CD4-positive, alpha-beta memory T cell (primary cell): ENCODE data around the gene SLC7A4. TPM values are rescaled to one million over a fixed set of nuclear protein-coding genes. Genes with fewer than 3 reads are reported as not detected.

ENCODE experiments used
- CTCF ChIA-PET: fragments of 350-600 bp; sonication (Branson Sonifier 250); formaldehyde crosslinking; loops from one replicate; lab custom pipeline; 2021; ENCODE audit warnings: inconsistent platforms; ENCODE audit not compliant: partially characterized antibody; lab: Charles Lee
- POLR2A ChIA-PET: fragments of 350-600 bp; sonication (Branson Sonifier 250); formaldehyde crosslinking; loops from one replicate; lab custom pipeline; 2021; ENCODE audit not compliant: partially characterized antibody; lab: Charles Lee
- DNase-seq, 5 donors: peaks; one replicate each; pipeline versions ENCODE4 v3.0.0 to v3.0.0-alpha.2; 2020 to 2022; ENCODE audit warnings: mixed read lengths in 1 of 5
- H3K27ac ChIP-seq: one replicate; pipeline ENCODE4 v1.7.0; 2013; ENCODE audit warnings: low read depth, low read length
- H3K27me3 ChIP-seq: 2 replicates; pipeline ENCODE4 v1.7.0; 2013; ENCODE audit warnings: mild to moderate bottlenecking, low read length, moderate library complexity; ENCODE audit not compliant: insufficient read depth
- H3K36me3 ChIP-seq: 2 replicates; pipeline ENCODE4 v1.7.0; 2013; ENCODE audit warnings: mild to moderate bottlenecking, low read length, moderate library complexity; ENCODE audit not compliant: insufficient read depth
- H3K4me1 ChIP-seq: 2 replicates; pipeline ENCODE4 v1.7.0; 2013; ENCODE audit warnings: mild to moderate bottlenecking, low read length, moderate library complexity; ENCODE audit not compliant: insufficient read depth
- H3K4me3 ChIP-seq, 2 donors: one replicate each; pipeline ENCODE4 v1.7.0; 2013; ENCODE audit warnings: low read length in 2 of 2, mild to moderate bottlenecking in 1 of 2
- H3K9me3 ChIP-seq, 2 donors: one replicate each; pipeline ENCODE4 v1.7.0; 2013; ENCODE audit warnings: low read length in 2 of 2, control low read depth in 1 of 2; ENCODE audit not compliant: control insufficient read depth in 1 of 2
- H3K27ac Mint-ChIP-seq, 7 donors: one replicate each; pipeline ENCODE4 v1.8.0; 2020 to 2021; ENCODE audit warnings: mixed read lengths in 7 of 7, mild to moderate bottlenecking in 6 of 7, inconsistent platforms in 3 of 7, moderate library complexity in 3 of 7
- H3K27me3 Mint-ChIP-seq, 2 donors: one replicate each; pipeline ENCODE4 v1.8.0; 2020 to 2021; ENCODE audit warnings: mixed read lengths in 2 of 2
- H3K36me3 Mint-ChIP-seq, 2 donors: one replicate each; pipeline ENCODE4 v1.8.0; 2020 to 2021; ENCODE audit warnings: mixed read lengths in 2 of 2, inconsistent platforms in 1 of 2, mild to moderate bottlenecking in 1 of 2
- H3K4me1 Mint-ChIP-seq, 4 donors: one replicate each; pipeline ENCODE4 v1.8.0; 2020 to 2021; ENCODE audit warnings: mixed read lengths in 4 of 4, mild to moderate bottlenecking in 1 of 4
- H3K4me3 Mint-ChIP-seq, 8 donors: one replicate each; pipeline ENCODE4 v1.8.0; 2020 to 2021; ENCODE audit warnings: mixed read lengths in 8 of 8, mild to moderate bottlenecking in 7 of 8, moderate library complexity in 6 of 8, inconsistent platforms in 3 of 8
- H3K9me3 Mint-ChIP-seq, 8 donors: one replicate each; pipeline ENCODE4 v1.8.0; 2020 to 2021; ENCODE audit warnings: mixed read lengths in 8 of 8, mild to moderate bottlenecking in 5 of 8, inconsistent platforms in 3 of 8, moderate library complexity in 1 of 8
- intact Hi-C: fragments of 100-400 bp; cut with micrococcal nuclease; formaldehyde crosslinking; loops from one replicate; pipeline ENCODE4 v1.15.1; 2023
- polyA plus RNA-seq, 2 donors: library from polyadenylated mRNA; unstranded; fragments of 300-500 nt; fragmentation: Illumina TruSeq; gene quantifications; one replicate each; pipeline ENCODE4 v1.2.3, GENCODE V29; 2021
- total RNA-seq, 2 experiments: library from RNA; stranded (reverse); gene quantifications; one replicate each; pipeline ENCODE4 v1.2.3, GENCODE V29; 2021

Gene SLC7A4
- total and polyA plus RNA-seq, 4 experiments from 2014 or later = 0.07 to 0.15 TPM; not detected in 2

DNA sequence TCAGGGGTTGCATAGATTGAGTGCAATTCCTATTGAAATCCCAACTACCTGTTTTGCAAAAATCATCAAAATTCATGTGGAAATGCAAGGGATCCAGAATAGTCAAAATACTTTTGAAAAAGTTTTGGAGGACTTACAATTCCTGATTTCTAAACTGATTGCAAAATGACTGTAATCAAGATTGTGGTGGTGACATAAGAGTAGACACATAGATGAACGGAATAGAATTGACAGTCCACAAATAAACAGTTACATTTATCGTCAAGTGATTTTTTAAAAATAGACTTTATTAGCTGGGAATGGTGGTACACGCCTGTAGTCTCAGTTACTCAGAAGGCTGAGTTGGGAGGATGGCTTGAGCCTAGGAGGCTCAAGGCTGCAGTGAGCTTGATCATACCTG lies 2.6 kb upstream of the SLC7A4 start:
- no peak for DNase-seq
- CTCF ChIA-PET = no interaction called here
- H3K9me3 Mint-ChIP-seq = no peaks in the 10 kb centered on the region
- H3K4me3 ChIP-seq = no peak overlapping the region
- H3K27ac Mint-ChIP-seq = no peak overlapping the region
- H3K9me3 ChIP-seq = no peaks in the 10 kb centered on the region
- POLR2A ChIA-PET = no interaction called here
- intact Hi-C loops = no loop called here
- H3K27ac ChIP-seq = no peak overlapping the region
- H3K4me1 Mint-ChIP-seq = peaks cover 0 to 11% (median 3%) of the 10 kb centered on the region in 4 donors
- H3K4me1 ChIP-seq = no peaks in the 10 kb centered on the region
- no peak overlapping the region for H3K4me3 Mint-ChIP-seq
- H3K27me3 ChIP-seq = peaks cover 9% of the 10 kb centered on the region
- H3K36me3 Mint-ChIP-seq = no peaks in the 10 kb centered on the region
- peaks cover 20 to 27% of the 10 kb centered on the region in 2 donors for H3K27me3 Mint-ChIP-seq
- H3K36me3 ChIP-seq = no peaks in the 10 kb centered on the region

DNA sequence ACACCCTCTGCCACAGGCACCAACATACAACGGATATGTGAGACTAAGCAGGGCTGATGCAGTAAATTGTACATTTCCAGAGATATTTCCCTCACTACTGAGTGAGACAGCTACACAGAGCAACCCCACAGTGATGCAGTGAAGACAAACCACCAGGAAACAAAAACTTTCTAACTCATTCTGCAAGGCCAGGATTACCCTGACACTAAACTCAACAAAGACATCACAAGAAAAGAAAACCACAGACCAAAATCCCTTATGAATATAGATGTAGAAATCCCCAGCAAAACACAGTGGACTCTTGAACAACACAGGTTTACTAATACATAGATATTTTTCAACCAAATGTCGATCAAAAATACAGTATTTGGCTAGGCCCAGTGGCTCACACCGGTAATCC lies 1.5 kb upstream of the SLC7A4 start:
- no peaks in the 10 kb centered on the region for H3K9me3 ChIP-seq
- H3K36me3 Mint-ChIP-seq = no peaks in the 10 kb centered on the region
- H3K27ac ChIP-seq = no peak overlapping the region
- H3K27me3 Mint-ChIP-seq = peaks cover 25 to 29% of the 10 kb centered on the region in 2 donors
- peaks cover 0 to 11% (median 3%) of the 10 kb centered on the region in 4 donors for H3K4me1 Mint-ChIP-seq
- intact Hi-C loops = no loop called here
- H3K36me3 ChIP-seq = no peaks in the 10 kb centered on the region
- no peak for DNase-seq
- ChIA-PET CTCF (no interaction called here), POLR2A (no interaction called here)
- no peaks in the 10 kb centered on the region for H3K9me3 Mint-ChIP-seq
- H3K4me3 ChIP-seq = no peak overlapping the region
- H3K27me3 ChIP-seq = peaks cover 9% of the 10 kb centered on the region
- H3K4me1 ChIP-seq = no peaks in the 10 kb centered on the region
- no peak overlapping the region for H3K27ac Mint-ChIP-seq
- H3K4me3 Mint-ChIP-seq = no peak overlapping the region

DNA sequence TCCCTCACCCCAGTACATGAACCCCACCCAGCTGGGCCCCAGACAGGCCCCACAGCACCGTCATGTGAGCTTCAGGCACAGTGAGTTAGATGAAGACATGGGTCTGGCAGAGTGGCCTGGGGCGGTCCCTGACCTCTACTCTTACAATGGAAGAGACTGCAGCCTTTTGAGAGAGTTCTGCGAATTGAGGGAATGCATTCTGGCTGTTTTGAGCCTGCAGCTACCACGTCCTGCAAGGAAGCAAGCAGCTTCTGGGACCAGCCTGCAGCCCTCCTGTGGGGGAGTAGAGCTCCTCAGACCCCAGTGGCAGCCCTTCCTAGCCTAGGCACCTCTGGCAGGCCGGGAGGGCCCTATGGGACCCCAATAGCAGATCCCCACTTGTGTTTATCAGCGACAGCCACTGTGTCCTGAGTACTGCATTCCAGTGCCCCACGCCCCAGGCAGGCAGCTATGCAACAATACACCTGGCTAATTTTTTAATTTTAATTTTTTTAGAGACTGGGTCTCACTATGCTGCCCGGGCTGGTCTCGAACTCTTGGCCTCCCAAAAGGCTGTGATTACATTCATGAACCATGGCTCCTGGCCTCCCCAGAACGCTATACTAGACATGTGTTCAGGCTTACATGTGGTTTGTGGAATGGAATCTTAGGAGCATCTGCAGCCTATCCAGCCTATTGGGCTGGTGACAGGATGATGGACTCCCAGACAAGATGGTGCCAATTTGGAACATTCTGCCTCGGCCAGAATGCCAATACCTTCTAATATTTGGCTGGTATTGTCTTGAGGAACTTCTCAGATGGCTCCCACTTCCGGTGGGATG lies 717 bp upstream of the SLC7A4 start:
- no peaks in the 10 kb centered on the region for H3K36me3 ChIP-seq
- H3K27me3 ChIP-seq = peaks cover 9% of the 10 kb centered on the region
- no peak overlapping the region for H3K4me3 ChIP-seq
- H3K27ac ChIP-seq = no peak overlapping the region
- H3K27ac Mint-ChIP-seq = no peak overlapping the region
- no peaks in the 10 kb centered on the region for H3K4me1 ChIP-seq
- H3K9me3 ChIP-seq = no peaks in the 10 kb centered on the region
- H3K4me3 Mint-ChIP-seq = peak overlapping the region in 1 of 8 donors; percentile 26
- ChIA-PET POLR2A (no interaction called here), CTCF (no interaction called here)
- intact Hi-C loops = no loop called here
- peaks cover 20 to 25% of the 10 kb centered on the region in 2 donors for H3K27me3 Mint-ChIP-seq
- peaks cover 0 to 11% (median 3%) of the 10 kb centered on the region in 4 donors for H3K4me1 Mint-ChIP-seq
- H3K36me3 Mint-ChIP-seq = no peaks in the 10 kb centered on the region
- no peaks in the 10 kb centered on the region for H3K9me3 Mint-ChIP-seq
- no peak for DNase-seq

DNA sequence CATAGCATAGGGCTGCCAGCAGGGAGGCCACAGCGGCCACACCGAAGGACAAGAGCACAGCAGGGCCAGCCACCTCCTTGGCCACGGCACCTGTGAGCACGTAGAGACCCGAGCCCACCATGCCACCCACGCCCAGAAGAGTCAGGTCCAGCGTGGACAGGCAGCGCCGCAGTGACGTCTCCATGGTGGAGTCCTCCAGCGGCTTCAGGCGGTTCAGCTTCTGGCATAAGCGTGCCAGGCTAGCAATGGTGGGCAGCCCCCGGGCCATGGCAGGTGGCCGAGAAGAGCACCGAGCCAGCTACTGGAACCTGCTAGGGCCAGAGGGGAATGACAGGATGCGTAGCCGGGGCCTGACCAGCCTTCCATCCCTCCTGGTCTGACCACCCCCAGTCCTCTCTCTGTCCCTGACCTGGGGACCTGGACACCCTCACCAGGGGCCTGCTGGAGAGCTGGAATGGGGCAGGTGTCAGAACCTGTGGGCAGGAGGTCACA lies 770 bp downstream of the SLC7A4 start:
- Histone ChIP-seq H3K27me3 (peaks cover 9% of the 10 kb centered on the region), H3K36me3 (no peaks in the 10 kb centered on the region), H3K4me1 (no peaks in the 10 kb centered on the region), H3K27ac (no peak overlapping the region), H3K9me3 (no peaks in the 10 kb centered on the region), H3K4me3 (no peak overlapping the region)
- Mint-ChIP-seq H3K9me3 (no peaks in the 10 kb centered on the region), H3K36me3 (no peaks in the 10 kb centered on the region), H3K4me3 (peak overlapping the region in 3 of 8 donors; percentile 6 to 43 (median 35)), H3K27me3 (peaks cover 17 to 25% of the 10 kb centered on the region in 2 donors), H3K27ac (no peak overlapping the region), H3K4me1 (peaks cover 0 to 11% (median 3%) of the 10 kb centered on the region in 4 donors)
- DNase-seq = no peak
- ChIA-PET CTCF (no interaction called here), POLR2A (no interaction called here)
- intact Hi-C loops = no loop called here

DNA sequence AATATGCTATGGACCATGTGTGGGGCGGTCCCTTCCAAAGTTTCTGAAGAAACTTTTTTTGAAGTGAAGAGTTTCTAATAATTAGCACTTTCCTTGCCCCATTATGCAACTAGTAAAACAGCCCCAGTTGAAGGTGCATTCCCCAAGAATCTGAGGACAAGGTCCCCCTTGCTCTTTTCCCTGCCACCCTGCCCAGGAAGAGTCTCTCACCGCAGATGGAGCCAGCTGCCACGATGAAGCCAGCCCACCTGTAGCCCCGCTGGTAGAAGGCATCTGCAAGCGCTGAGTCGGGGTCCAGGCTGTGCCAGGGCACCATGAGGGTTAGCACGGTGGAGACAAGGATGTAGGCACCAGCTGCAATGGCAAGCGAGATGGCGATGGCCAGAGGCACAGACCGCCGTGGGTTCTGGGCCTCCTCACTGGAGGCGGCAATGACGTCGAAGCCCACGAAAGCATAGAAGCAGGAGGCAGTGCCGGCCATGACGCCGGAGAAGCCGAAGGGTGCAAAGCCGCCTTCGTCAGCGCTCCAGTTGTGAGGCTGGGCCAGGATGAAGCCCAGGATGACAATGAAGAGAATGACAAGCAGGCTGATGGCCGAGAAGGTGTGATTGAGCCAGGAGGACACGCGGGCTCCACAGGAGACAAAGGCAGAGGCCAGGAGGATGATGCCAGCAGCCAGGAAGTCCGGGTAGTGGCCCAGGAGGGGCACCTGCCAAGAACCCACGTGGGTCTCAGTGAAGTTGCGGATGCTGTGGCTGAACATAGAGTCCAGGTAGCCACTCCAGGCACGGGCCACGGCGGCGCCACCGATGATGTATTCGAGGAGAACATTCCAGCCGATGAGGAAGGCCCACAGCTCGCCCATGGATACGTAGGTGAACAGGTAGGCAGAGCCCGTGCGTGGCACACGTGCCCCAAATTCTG lies 1.5 kb downstream of the SLC7A4 start:
- Histone ChIP-seq H3K4me1 (peaks cover 2% of the 10 kb centered on the region), H3K27me3 (peaks cover 9% of the 10 kb centered on the region), H3K36me3 (no peaks in the 10 kb centered on the region), H3K27ac (no peak overlapping the region), H3K9me3 (no peaks in the 10 kb centered on the region), H3K4me3 (no peak overlapping the region)
- ChIA-PET CTCF (no interaction called here), POLR2A (no interaction called here)
- peaks cover 0 to 11% (median 3%) of the 10 kb centered on the region in 4 donors for H3K4me1 Mint-ChIP-seq
- no peaks in the 10 kb centered on the region for H3K9me3 Mint-ChIP-seq
- H3K27ac Mint-ChIP-seq = no peak overlapping the region
- H3K36me3 Mint-ChIP-seq = no peaks in the 10 kb centered on the region
- DNase-seq = no peak
- H3K4me3 Mint-ChIP-seq = peak overlapping the region in 2 of 8 donors; percentile 36 to 52
- peaks cover 17 to 25% of the 10 kb centered on the region in 2 donors for H3K27me3 Mint-ChIP-seq
- intact Hi-C loops = no loop called here

DNA sequence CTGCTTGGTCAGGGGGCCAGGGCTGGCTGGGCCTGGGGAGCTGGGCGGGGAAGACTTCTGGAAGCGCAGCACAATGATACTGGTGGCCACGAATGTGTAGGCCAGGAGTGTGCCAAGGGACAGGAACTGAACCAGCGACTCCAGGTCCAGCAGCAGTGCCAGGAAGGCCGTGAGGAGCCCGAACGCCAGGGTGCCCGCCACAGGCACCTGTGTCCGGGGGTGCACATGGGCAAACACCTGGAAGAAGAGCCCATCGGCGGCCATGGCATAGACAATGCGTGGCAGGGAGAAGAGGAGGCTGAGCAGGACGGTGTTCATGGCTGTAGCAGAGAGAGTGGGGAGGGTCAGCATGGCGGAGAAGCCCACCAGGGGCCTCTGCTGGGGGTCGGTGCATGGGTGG lies 2.3 kb downstream of the SLC7A4 start:
- no peak overlapping the region for H3K27ac ChIP-seq
- H3K27ac Mint-ChIP-seq = peak overlapping the region in 1 of 7 donors; percentile 74
- intact Hi-C loops = no loop called here

DNA sequence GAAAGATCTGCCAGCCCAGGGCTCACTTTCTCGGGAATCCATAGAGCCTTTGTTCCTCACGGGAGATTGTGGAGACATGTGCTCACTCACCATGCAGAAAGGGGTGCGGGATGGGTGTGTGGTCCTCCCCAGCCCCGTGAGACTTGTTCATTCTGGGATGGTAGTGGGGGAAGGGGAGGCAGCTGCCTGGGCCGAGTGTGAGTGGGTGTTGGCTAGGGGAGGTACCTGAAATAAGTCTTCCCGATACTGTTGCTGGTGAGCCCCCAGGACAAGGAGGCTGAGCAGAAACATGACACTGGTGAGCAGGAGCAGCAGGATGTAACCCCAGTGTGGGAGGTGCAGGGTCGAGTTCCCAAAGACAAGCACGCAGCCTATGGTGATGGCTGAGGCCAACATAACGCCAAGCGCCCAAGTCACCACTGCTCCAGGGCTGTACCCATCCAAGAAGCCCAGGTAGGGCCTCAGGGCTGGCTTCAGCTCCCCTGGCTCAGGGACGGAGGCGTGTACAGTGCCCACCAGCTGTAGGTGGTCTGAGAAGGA lies 2.8 kb downstream of the SLC7A4 start:
- Histone ChIP-seq H3K9me3 (no peaks in the 10 kb centered on the region), H3K36me3 (no peaks in the 10 kb centered on the region), H3K4me3 (no peak overlapping the region), H3K4me1 (peaks cover 13% of the 10 kb centered on the region), H3K27ac (no peak overlapping the region), H3K27me3 (peaks cover 6% of the 10 kb centered on the region)
- Mint-ChIP-seq H3K27ac (no peak overlapping the region), H3K27me3 (peaks cover 17 to 22% of the 10 kb centered on the region in 2 donors), H3K4me1 (peaks cover 7 to 21% (median 12%) of the 10 kb centered on the region in 4 donors), H3K9me3 (no peaks in the 10 kb centered on the region), H3K4me3 (peak overlapping the region in 1 of 8 donors; percentile 55), H3K36me3 (no peaks in the 10 kb centered on the region)
- intact Hi-C loops = no loop called here
- ChIA-PET POLR2A (no interaction called here), CTCF (no interaction called here)
- no peak for DNase-seq

More for the DNA sequence above, 2.3 kb downstream of the SLC7A4 start:
- CTCF ChIA-PET = no interaction called here
- H3K4me1 ChIP-seq = peaks cover 11% of the 10 kb centered on the region
- H3K4me3 ChIP-seq = no peak overlapping the region
- no peak for DNase-seq
- Mint-ChIP-seq H3K4me1 (peaks cover 5 to 20% (median 11%) of the 10 kb centered on the region in 4 donors), H3K36me3 (no peaks in the 10 kb centered on the region), H3K4me3 (peak overlapping the region in 1 of 8 donors; percentile 24), H3K27me3 (peaks cover 17 to 23% of the 10 kb centered on the region in 2 donors), H3K9me3 (no peaks in the 10 kb centered on the region)
- H3K9me3 ChIP-seq = no peaks in the 10 kb centered on the region
- H3K27me3 ChIP-seq = peaks cover 6% of the 10 kb centered on the region
- POLR2A ChIA-PET = no interaction called here
- no peaks in the 10 kb centered on the region for H3K36me3 ChIP-seq
